Caco-2 (cell line): ENCODE measurements around the gene HOXA6. TPM values are rescaled to one million over a fixed set of nuclear protein-coding genes. Genes with fewer than 3 reads are reported as not detected.

Source experiments
- BruUV-seq: library from RNA; stranded (reverse); fragments of 400-500 nt; replicated peaks from 2 replicates; lab custom pipeline; 2021; lab: Mats Ljungman, UMichigan
- CTCF ChIA-PET: fragments of 300-600 bp; sonication (Branson Sonifier 250); formaldehyde crosslinking; loops from one replicate; lab custom pipeline; 2022; ENCODE audit warnings: antibody characterized with exemption; lab: Charles Lee
- POLR2A ChIA-PET: fragments of 300-600 bp; sonication (Branson Sonifier 250); formaldehyde crosslinking; loops from one replicate; lab custom pipeline; 2022; ENCODE audit warnings: antibody characterized with exemption; lab: Charles Lee
- DNase-seq, 2 experiments: peaks; one replicate each; pipeline versions ENCODE4 v3.0.0 to v3.0.0-alpha.2; 2020 to 2022
- H3K27me3 ChIP-seq: replicated peaks from 2 replicates; pipeline ENCODE4 v1.6.0; 2011; ENCODE audit warnings: low read length; ENCODE audit not compliant: control insufficient read depth, insufficient read depth
- H3K36me3 ChIP-seq: 2 replicates; pipeline ENCODE4 v1.5.1; 2011; ENCODE audit warnings: low read length; ENCODE audit not compliant: control insufficient read depth, insufficient read depth
- H3K4me1 ChIP-seq: fragments of 250-450 bp; sonication (Bioruptor Pico); 2 replicates; pipeline ENCODE4 v1.5.1; 2020; ENCODE audit warnings: mild to moderate bottlenecking
- H3K4me3 ChIP-seq: 2 replicates; pipeline ENCODE4 v1.5.1; 2011; ENCODE audit warnings: low read depth, mild to moderate bottlenecking, control low read depth, low read length
- H3K9me3 ChIP-seq: fragments of 250-450 bp; sonication (Bioruptor Pico); 2 replicates; pipeline ENCODE4 v1.5.1; 2020; ENCODE audit warnings: mild to moderate bottlenecking, moderate library complexity
- H3K27ac Mint-ChIP-seq: one replicate; pipeline ENCODE4 v1.8.0; 2022; ENCODE audit warnings: mixed read lengths; ENCODE audit not compliant: unreplicated experiment
- H3K27me3 Mint-ChIP-seq: one replicate; pipeline ENCODE4 v1.8.0; 2022; ENCODE audit warnings: mixed read lengths; ENCODE audit not compliant: insufficient read depth, unreplicated experiment
- H3K36me3 Mint-ChIP-seq: one replicate; pipeline ENCODE4 v1.8.0; 2022; ENCODE audit warnings: mild to moderate bottlenecking, mixed read lengths; ENCODE audit not compliant: insufficient read depth, unreplicated experiment
- H3K4me1 Mint-ChIP-seq: one replicate; pipeline ENCODE4 v1.8.0; 2022; ENCODE audit warnings: low read depth, mixed read lengths; ENCODE audit not compliant: unreplicated experiment
- H3K4me3 Mint-ChIP-seq: one replicate; pipeline ENCODE4 v1.8.0; 2022; ENCODE audit warnings: mild to moderate bottlenecking, moderate library complexity, mixed read lengths; ENCODE audit not compliant: unreplicated experiment
- H3K9me3 Mint-ChIP-seq: one replicate; pipeline ENCODE4 v1.8.0; 2022; ENCODE audit warnings: mixed read lengths; ENCODE audit not compliant: unreplicated experiment
- CTCF ChIP-seq, 2 experiments: fragments of 200-600 bp in 1 of 2; IDR thresholded peaks; 1 replicate in 1 of 2; 2 replicates in 1 of 2; pipeline versions ENCODE4 v1.5.1 to v1.8.0; 2011 to 2022; ENCODE audit warnings: antibody characterized with exemption in 1 of 2, control low read depth in 1 of 2, inconsistent platforms in 1 of 2, low read depth in 1 of 2, low read length in 1 of 2, mild to moderate bottlenecking in 1 of 2, moderate library complexity in 1 of 2; ENCODE audit not compliant: insufficient read depth in 1 of 2, severe bottlenecking in 1 of 2, unreplicated experiment in 1 of 2
- intact Hi-C: fragments of 100-400 bp; cut with micrococcal nuclease; formaldehyde crosslinking; loops from one replicate; pipeline ENCODE4 v1.10.0; 2022; ENCODE audit not compliant: unreplicated experiment
- total RNA-seq: library from RNA; stranded (reverse); gene quantifications from 2 replicates; pipeline ENCODE4 v1.2.3, GENCODE V29; 2022

Gene HOXA6
- total RNA-seq, 1 experiment from 2014 or later: 5.6 TPM

- TF ChIP-seq CTCF (IDR thresholded peaks at IDR 0.05; ENCODE audit: insufficient read depth in 1 of 2, low read depth in 1 of 2, low read length in 1 of 2, severe bottlenecking in 1 of 2, unreplicated experiment in 1 of 2): no peak
- CTCF ChIA-PET: interaction anchor here (1.0 kb wide), 1 partner anchor 15 kb away, joined by 3 read pairs; no protein-coding TSS in a partner anchor
- H3K4me3 ChIP-seq: no peak overlapping the region
- intact Hi-C loops: no loop called here
- H3K27me3 ChIP-seq: no peaks in the 10 kb centered on the region
- H3K4me1 Mint-ChIP-seq: no peaks in the 10 kb centered on the region
- DNase-seq: no peak
- no peak overlapping the region for H3K4me3 Mint-ChIP-seq
- H3K27me3 Mint-ChIP-seq: no peaks in the 10 kb centered on the region
- H3K9me3 ChIP-seq: no peaks in the 10 kb centered on the region
- POLR2A ChIA-PET: no interaction called here
- H3K4me1 ChIP-seq: peaks cover 8% of the 10 kb centered on the region
- H3K36me3 Mint-ChIP-seq: peaks cover 27% of the 10 kb centered on the region
- no peak overlapping the region for H3K27ac Mint-ChIP-seq
- H3K9me3 Mint-ChIP-seq: no peaks in the 10 kb centered on the region
- no TSS peak for BruUV-seq
- no peaks in the 10 kb centered on the region; the same call in 1 of the 2 replicates for H3K36me3 ChIP-seq
These were observed 42.1 kb downstream of the HOXA6 start for GRCh38 chr7:27105301-27106031.

- no peak for DNase-seq
- intact Hi-C loops: no loop called here
- Histone ChIP-seq H3K36me3 (no peaks in the 10 kb centered on the region), H3K4me1 (no peaks in the 10 kb centered on the region), H3K4me3 (no peak overlapping the region), H3K9me3 (no peaks in the 10 kb centered on the region), H3K27me3 (no peaks in the 10 kb centered on the region)
- no TSS peak for BruUV-seq
- H3K27ac Mint-ChIP-seq: no peak overlapping the region
- no peak overlapping the region for H3K4me3 Mint-ChIP-seq
- no peaks in the 10 kb centered on the region for H3K9me3 Mint-ChIP-seq
- no peaks in the 10 kb centered on the region for H3K4me1 Mint-ChIP-seq
- ChIA-PET POLR2A (no interaction called here), CTCF (interaction anchor here (1.0 kb wide), 1 partner anchor 14 kb away, joined by 3 read pairs; no protein-coding TSS in a partner anchor)
- no peak for TF ChIP-seq CTCF (IDR thresholded peaks at IDR 0.05; ENCODE audit: insufficient read depth in 1 of 2, low read depth in 1 of 2, low read length in 1 of 2, severe bottlenecking in 1 of 2, unreplicated experiment in 1 of 2)
- peaks cover 22% of the 10 kb centered on the region for H3K36me3 Mint-ChIP-seq
- H3K27me3 Mint-ChIP-seq: no peaks in the 10 kb centered on the region
These were observed 43.1 kb downstream of the HOXA6 start for GRCh38 chr7:27104341-27105058.

- Histone ChIP-seq H3K4me3 (no peak overlapping the region), H3K9me3 (no peaks in the 10 kb centered on the region), H3K27me3 (no peaks in the 10 kb centered on the region), H3K36me3 (no peaks in the 10 kb centered on the region), H3K4me1 (no peaks in the 10 kb centered on the region)
- Mint-ChIP-seq H3K4me1 (no peaks in the 10 kb centered on the region), H3K9me3 (no peaks in the 10 kb centered on the region), H3K36me3 (peaks cover 29% of the 10 kb centered on the region), H3K4me3 (no peak overlapping the region), H3K27me3 (no peaks in the 10 kb centered on the region), H3K27ac (no peak overlapping the region)
- DNase-seq: no peak
- CTCF ChIA-PET: no interaction called here
- no TSS peak for BruUV-seq
- no peak for TF ChIP-seq CTCF (IDR thresholded peaks at IDR 0.05; ENCODE audit: insufficient read depth in 1 of 2, low read depth in 1 of 2, low read length in 1 of 2, severe bottlenecking in 1 of 2, unreplicated experiment in 1 of 2)
- POLR2A ChIA-PET: no interaction called here
- intact Hi-C loops: no loop called here
These were observed 43.9 kb downstream of the HOXA6 start for GRCh38 chr7:27103489-27104226.
